Stimulated activated effector memory CD8-positive, alpha-beta T cell treated with anti-CD3 and anti-CD28 coated beads, Interleukin-12 subunit alpha, Interleukin-12 subunit beta, amount 100 ng/mL, for 72 hours (primary cell): ENCODE data around the gene ZNF787.
A peak's percentile ranks its signal among the peaks of the same experiment; 100 is the strongest.

Experiments used
- ATAC-seq: fragments of 150-1000 bp; cut with Tn5 transposase; 2 replicates; pipeline ENCODE4 v1.10.0; 2021
- DNase-seq, 2 donors: peaks; one replicate each; pipeline ENCODE4 v3.0.0; 2021 to 2022; ENCODE audit warnings: low spot score in 2 of 2
- H3K27ac Mint-ChIP-seq: one replicate; pipeline ENCODE4 v1.8.0; 2022; ENCODE audit warnings: mild to moderate bottlenecking, mixed read lengths
- H3K36me3 Mint-ChIP-seq: one replicate; pipeline ENCODE4 v1.8.0; 2022; ENCODE audit warnings: mild to moderate bottlenecking, mixed read lengths
- H3K4me1 Mint-ChIP-seq: one replicate; pipeline ENCODE4 v1.8.0; 2022; ENCODE audit warnings: mixed read lengths
- H3K4me3 Mint-ChIP-seq: one replicate; pipeline ENCODE4 v1.8.0; 2022; ENCODE audit warnings: mild to moderate bottlenecking, mixed read lengths
- H3K9me3 Mint-ChIP-seq: one replicate; pipeline ENCODE4 v1.8.0; 2022; ENCODE audit warnings: mixed read lengths

Gene ZNF787

GRCh38 chr19:56136362-56136761 is 15.3 kb upstream of the ZNF787 start:
- H3K4me1 Mint-ChIP-seq = peaks cover 17% of the 10 kb centered on the region
- H3K36me3 Mint-ChIP-seq = peaks cover 21% of the 10 kb centered on the region
- ATAC-seq = no peak

GRCh38 chr19:56134654-56134921 is 13.5 kb upstream of the ZNF787 start:
- Mint-ChIP-seq H3K9me3 (no peaks in the 10 kb centered on the region), H3K27ac (no peak overlapping the region), H3K4me1 (peaks cover 2% of the 10 kb centered on the region), H3K4me3 (no peak overlapping the region), H3K36me3 (peaks cover 4% of the 10 kb centered on the region)
- no peak for ATAC-seq
- DNase-seq = no peak

More at GRCh38 chr19:56136362-56136761, 15.3 kb upstream of the ZNF787 start:
- no peak overlapping the region for H3K4me3 Mint-ChIP-seq
- no peaks in the 10 kb centered on the region for H3K9me3 Mint-ChIP-seq
- no peak overlapping the region for H3K27ac Mint-ChIP-seq
- DNase-seq = no peak

GRCh38 chr19:56133858-56134653 is 13.0 kb upstream of the ZNF787 start:
- DNase-seq = no peak
- Mint-ChIP-seq H3K4me1 (no peaks in the 10 kb centered on the region), H3K27ac (no peak overlapping the region), H3K36me3 (peaks cover 4% of the 10 kb centered on the region), H3K4me3 (no peak overlapping the region), H3K9me3 (no peaks in the 10 kb centered on the region)
- ATAC-seq = peak; percentile 45

- ATAC-seq (no peak), DNase-seq (no peak)
- H3K36me3 Mint-ChIP-seq = no peaks in the 10 kb centered on the region
- no peaks in the 10 kb centered on the region for H3K4me1 Mint-ChIP-seq
- H3K9me3 Mint-ChIP-seq = no peaks in the 10 kb centered on the region
- no peak overlapping the region for H3K4me3 Mint-ChIP-seq
- H3K27ac Mint-ChIP-seq = no peak overlapping the region
These were observed 11.3 kb upstream of the ZNF787 start for GRCh38 chr19:56132316-56132822.

GRCh38 chr19:56131651-56132050 is 10.6 kb upstream of the ZNF787 start:
- Mint-ChIP-seq H3K36me3 (no peaks in the 10 kb centered on the region), H3K4me3 (no peak overlapping the region), H3K9me3 (no peaks in the 10 kb centered on the region), H3K27ac (no peak overlapping the region), H3K4me1 (no peaks in the 10 kb centered on the region)
- DNase-seq (no peak), ATAC-seq (no peak)

GRCh38 chr19:56130006-56130405 is 8.9 kb upstream of the ZNF787 start:
- no peaks in the 10 kb centered on the region for H3K9me3 Mint-ChIP-seq
- no peaks in the 10 kb centered on the region for H3K36me3 Mint-ChIP-seq
- H3K4me1 Mint-ChIP-seq = no peaks in the 10 kb centered on the region
- no peak overlapping the region for H3K4me3 Mint-ChIP-seq
- no peak overlapping the region for H3K27ac Mint-ChIP-seq
- no peak for ATAC-seq
- DNase-seq = no peak

- Mint-ChIP-seq H3K9me3 (no peaks in the 10 kb centered on the region), H3K27ac (no peak overlapping the region), H3K4me3 (no peak overlapping the region)
These were observed 6.1 kb upstream of the ZNF787 start for GRCh38 chr19:56126983-56127780.

GRCh38 chr19:56125806-56126590 is 4.9 kb upstream of the ZNF787 start:
- no peaks in the 10 kb centered on the region for H3K9me3 Mint-ChIP-seq
- no peak for DNase-seq
- H3K36me3 Mint-ChIP-seq = peaks cover 9% of the 10 kb centered on the region
- no peak for ATAC-seq
- no peak overlapping the region for H3K4me3 Mint-ChIP-seq
- H3K27ac Mint-ChIP-seq = no peak overlapping the region
- H3K4me1 Mint-ChIP-seq = no peaks in the 10 kb centered on the region

More at GRCh38 chr19:56126983-56127780, 6.1 kb upstream of the ZNF787 start:
- DNase-seq (no peak), ATAC-seq (peak; percentile 36)
- H3K4me1 Mint-ChIP-seq = no peaks in the 10 kb centered on the region
- H3K36me3 Mint-ChIP-seq = no peaks in the 10 kb centered on the region

- Mint-ChIP-seq H3K9me3 (no peaks in the 10 kb centered on the region), H3K27ac (no peak overlapping the region), H3K4me3 (no peak overlapping the region), H3K4me1 (peaks cover 10% of the 10 kb centered on the region), H3K36me3 (peaks cover 19% of the 10 kb centered on the region)
- ATAC-seq = no peak
- no peak for DNase-seq
These were observed 3.5 kb upstream of the ZNF787 start for GRCh38 chr19:56124578-56124977.

GRCh38 chr19:56123266-56123891 is 2.3 kb upstream of the ZNF787 start:
- no peak for ATAC-seq
- H3K4me1 Mint-ChIP-seq = peaks cover 21% of the 10 kb centered on the region
- no peak for DNase-seq
- H3K4me3 Mint-ChIP-seq = no peak overlapping the region
- H3K36me3 Mint-ChIP-seq = peaks cover 28% of the 10 kb centered on the region
- no peaks in the 10 kb centered on the region for H3K9me3 Mint-ChIP-seq
- H3K27ac Mint-ChIP-seq = no peak overlapping the region

GRCh38 chr19:56120371-56121179 is 520 bp downstream of the ZNF787 start:
- H3K9me3 Mint-ChIP-seq = no peaks in the 10 kb centered on the region
- peak overlapping the region; percentile 83 for H3K4me3 Mint-ChIP-seq
- H3K4me1 Mint-ChIP-seq = peaks cover 37% of the 10 kb centered on the region
- peak; percentile 84 to 90 for DNase-seq
- peak; percentile 62 for ATAC-seq
- peak overlapping the region; percentile 98 for H3K27ac Mint-ChIP-seq
- H3K36me3 Mint-ChIP-seq = peaks cover 31% of the 10 kb centered on the region

- ATAC-seq (no peak), DNase-seq (peak in 1 of 2 donors; percentile 57)
- no peaks in the 10 kb centered on the region for H3K9me3 Mint-ChIP-seq
- H3K27ac Mint-ChIP-seq = peak overlapping the region; percentile 98
- H3K4me1 Mint-ChIP-seq = peaks cover 40% of the 10 kb centered on the region
- H3K36me3 Mint-ChIP-seq = peaks cover 37% of the 10 kb centered on the region
- peak overlapping the region; percentile 83 for H3K4me3 Mint-ChIP-seq
These were observed 1.1 kb downstream of the ZNF787 start for GRCh38 chr19:56120002-56120370.

GRCh38 chr19:56119582-56119978 is 1.5 kb downstream of the ZNF787 start:
- Mint-ChIP-seq H3K4me1 (peaks cover 44% of the 10 kb centered on the region), H3K9me3 (no peaks in the 10 kb centered on the region), H3K36me3 (peaks cover 41% of the 10 kb centered on the region), H3K27ac (peak overlapping the region; percentile 98), H3K4me3 (peak overlapping the region; percentile 83)
- no peak for DNase-seq
- ATAC-seq = no peak
